GM12801 (cell line): ENCODE measurements around the gene GRHPR.

ENCODE experiments used
- TF ChIP-seq, protein P1 (sequence below): IDR thresholded peaks from one replicate; pipeline ENCODE4 v1.5.1; 2011; ENCODE audit warnings: control low read depth; ENCODE audit not compliant: insufficient read length; ENCODE audit errors: extremely low read depth

The GRHPR gene

DNA sequence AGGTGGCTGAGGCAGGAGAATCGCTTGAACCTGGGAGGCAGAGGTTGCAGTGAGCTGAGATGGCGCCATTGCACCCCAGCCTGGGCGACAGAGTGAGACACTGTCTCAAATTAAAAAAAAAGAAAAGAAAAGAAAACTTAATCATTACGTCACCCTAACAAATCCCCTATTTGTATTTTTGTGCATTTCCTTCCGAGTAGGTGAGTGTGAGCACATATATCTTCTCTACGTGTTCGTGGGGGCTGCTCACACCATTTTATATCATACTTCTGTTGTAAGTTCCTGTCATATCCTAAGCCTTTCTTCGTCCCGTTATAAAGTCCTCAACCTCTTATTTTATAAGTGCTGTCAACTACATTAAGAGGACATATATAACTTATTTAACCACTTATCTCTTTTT lies 41.9 kb upstream of the GRHPR start:
- TF ChIP-seq, protein P1, sequence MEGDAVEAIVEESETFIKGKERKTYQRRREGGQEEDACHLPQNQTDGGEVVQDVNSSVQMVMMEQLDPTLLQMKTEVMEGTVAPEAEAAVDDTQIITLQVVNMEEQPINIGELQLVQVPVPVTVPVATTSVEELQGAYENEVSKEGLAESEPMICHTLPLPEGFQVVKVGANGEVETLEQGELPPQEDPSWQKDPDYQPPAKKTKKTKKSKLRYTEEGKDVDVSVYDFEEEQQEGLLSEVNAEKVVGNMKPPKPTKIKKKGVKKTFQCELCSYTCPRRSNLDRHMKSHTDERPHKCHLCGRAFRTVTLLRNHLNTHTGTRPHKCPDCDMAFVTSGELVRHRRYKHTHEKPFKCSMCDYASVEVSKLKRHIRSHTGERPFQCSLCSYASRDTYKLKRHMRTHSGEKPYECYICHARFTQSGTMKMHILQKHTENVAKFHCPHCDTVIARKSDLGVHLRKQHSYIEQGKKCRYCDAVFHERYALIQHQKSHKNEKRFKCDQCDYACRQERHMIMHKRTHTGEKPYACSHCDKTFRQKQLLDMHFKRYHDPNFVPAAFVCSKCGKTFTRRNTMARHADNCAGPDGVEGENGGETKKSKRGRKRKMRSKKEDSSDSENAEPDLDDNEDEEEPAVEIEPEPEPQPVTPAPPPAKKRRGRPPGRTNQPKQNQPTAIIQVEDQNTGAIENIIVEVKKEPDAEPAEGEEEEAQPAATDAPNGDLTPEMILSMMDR, result no peak

DNA sequence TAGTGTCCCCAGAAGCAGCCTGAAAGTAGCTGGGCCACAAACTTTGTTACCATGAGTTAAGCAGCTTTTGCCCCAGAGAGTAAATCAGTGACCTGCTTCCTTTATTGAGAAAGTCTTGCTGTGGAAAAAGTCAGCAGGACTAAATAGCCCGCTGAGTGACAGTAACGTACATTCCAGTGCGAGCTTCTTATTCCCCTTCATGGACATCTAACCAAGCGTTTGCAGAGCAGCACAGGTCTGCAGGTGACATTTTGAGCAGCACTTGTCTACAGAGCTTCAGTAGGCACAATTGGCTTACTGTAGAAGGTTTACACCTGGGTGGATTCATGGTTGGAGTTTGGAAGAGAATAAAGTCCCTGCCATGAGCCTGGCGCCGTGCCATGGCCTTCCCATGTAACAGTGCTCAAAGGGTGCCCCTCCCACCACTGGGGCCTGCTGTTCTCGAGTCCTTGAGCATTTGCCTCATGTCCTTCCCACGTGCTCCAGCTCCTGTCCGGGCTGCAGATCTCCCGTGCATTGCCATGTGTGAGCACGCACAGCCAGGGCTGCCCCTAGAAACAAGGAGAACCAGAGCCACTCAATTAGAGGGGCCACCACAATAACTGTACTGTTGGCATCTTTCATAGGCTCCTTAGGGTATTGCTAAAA lies 41.3 kb upstream of the GRHPR start:
- TF ChIP-seq, protein P1, result no peak

DNA sequence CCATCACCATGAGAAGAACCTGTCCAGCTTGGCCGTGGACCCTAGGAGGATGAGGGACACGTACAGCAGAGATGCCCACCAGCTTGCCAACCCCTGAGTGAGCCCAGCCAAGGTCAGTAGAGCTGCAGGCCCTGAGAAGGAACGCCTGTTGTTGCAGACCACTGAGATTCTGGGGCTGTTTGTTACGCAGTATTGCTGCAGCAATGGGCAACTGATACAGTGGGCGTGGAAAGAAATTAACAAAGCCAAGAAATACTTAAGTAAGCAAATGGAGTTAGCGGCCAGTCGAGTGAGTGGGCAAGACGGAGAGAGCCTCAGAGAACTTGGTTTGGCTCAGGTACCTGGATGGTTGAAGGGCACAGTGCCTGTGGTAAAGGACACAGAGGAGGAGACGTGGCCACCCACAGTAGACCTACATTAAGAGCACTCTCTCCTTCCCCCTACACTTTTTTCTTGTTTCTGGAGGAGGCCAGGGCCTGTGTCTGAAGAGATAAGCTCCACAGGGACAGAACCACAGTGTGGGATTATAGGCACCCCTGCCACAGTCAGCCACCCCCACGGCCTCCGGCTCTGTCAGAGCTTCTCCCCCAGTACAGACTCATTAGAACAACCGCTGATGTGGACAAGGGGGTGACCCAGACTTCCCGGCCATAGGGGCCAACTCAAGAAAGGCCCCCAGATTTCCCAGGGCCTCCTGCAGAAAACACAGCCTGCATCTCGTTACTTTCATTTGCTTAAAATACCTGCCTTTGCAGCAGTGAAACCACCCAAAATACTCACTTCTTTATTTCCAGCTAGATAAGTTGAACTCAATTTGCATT lies 40.1 kb upstream of the GRHPR start:
- TF ChIP-seq, protein P1, result no peak

DNA sequence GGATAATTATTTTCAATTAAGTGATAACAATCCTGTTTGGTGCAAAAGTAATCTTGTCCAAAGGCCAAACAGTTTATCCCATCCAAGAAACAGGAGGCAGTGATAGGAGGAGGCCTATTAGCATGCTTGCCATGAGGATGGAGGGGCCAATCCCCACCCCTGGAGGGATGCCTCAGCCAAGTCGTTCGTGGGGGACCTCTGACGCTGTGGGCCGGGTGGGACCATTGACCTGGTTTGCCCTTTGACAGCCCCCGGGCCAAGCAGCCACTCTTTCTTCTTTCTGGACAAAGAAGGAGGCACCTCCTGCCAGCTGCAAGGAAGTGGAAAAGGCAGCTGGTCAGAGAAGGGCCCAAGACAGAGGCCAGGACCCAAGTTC lies 39.5 kb upstream of the GRHPR start:
- TF ChIP-seq, protein P1, result no peak

DNA sequence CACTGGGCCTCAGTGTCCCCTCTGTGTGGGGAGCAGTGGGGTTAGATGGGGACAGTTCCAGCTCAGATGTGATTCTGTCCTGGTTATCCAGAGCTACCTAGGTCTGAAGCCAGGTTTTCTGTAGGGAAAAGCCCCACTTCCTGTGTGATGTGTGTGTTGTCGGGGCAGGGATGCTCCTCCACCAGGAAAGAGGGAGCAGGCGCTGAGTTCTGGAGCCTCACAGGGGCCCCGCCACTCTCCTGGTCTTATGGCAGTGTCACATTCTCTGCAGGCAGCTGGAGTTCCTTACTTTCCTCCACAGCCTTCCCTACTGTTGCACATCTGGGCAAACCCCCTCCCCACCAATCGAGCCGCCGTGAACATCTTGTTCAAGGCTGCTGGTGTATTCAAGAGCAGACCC lies 39.1 kb upstream of the GRHPR start:
- TF ChIP-seq, protein P1, result no peak

DNA sequence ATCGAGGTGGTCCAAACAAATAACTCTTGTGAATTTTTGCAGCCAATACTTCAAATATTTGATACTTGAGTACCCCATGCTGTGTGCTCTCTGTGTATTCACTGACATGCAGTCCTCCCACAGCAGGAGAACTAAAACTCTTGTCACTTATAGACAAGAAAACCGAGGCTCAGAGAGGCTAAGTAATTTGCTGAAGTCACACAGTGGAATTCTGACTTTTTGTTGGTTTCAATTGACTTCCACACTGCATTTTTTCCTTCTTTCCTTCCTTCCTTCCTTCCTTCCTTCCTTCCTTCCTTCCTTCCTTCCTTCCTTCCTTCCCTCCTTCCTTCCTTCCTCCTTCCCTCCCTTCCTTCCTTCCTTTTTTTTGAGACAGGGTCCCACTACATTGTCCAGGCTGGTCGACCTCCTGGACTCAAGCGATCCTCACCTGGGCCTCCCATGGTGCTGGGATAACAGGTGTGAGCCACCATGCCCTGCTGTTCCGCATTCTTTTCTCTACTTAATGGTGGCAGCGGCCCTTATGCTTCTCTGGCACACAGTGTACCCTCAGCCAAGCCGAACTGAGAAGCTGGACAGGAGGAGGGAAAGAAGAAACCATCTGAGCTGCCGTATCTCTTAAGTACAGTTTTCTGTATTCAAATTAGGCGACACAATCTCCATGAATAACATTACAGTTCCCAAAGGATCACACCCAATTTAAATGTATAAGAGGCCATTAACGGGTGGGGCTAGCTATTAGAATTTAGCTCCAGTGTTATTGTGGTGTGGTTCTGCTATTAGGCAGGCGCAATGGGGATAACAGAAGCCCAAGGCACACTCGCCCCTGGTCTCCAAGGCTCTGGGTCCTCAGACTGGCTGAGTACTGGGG lies 38.4 kb upstream of the GRHPR start:
- TF ChIP-seq, protein P1, result no peak

DNA sequence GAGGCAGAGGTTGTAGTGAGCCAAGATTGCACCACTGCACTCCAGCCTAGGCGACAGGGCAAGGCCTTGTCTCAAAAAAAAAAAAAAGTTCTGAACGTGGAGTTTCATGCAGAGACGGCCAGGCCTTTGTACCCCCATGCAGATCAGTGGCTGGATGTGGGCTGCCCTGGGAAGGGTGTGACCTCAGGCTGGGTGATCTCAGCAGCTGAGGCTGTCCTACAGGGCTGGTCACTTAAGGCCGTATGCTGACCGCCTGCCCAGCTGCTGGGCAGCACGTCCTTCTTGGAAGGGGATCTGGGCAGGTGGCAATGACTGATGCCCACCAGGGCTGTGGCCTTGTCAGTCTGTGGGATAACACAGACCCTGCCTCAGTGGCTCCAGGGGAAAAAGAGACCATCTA lies 37.2 kb upstream of the GRHPR start:
- TF ChIP-seq, protein P1, result no peak
